Common myeloid progenitor, CD34-positive (primary cell): ENCODE results near the gene GRM4.
"Not testable (repeated sequence)": the region's sequence is repeated elsewhere in the genome, so short reads cannot be mapped to it uniquely, and the experiment has no call there.

Experiments used
- CTCF ChIA-PET: fragments of 350-600 bp; sonication (Branson Sonifier 250); formaldehyde crosslinking; loops from one replicate; lab custom pipeline; 2021; ENCODE audit warnings: antibody characterized with exemption; lab: Charles Lee
- POLR2A ChIA-PET: fragments of 350-600 bp; sonication (Branson Sonifier 250); formaldehyde crosslinking; loops from one replicate; lab custom pipeline; 2021; ENCODE audit warnings: antibody characterized with exemption; lab: Charles Lee
- DNase-seq, 3 donors: peaks; one replicate each; pipeline versions ENCODE4 v3.0.0 to v3.0.0-alpha.2; 2013
- H3K27ac ChIP-seq, 2 experiments: 1 replicate in 1 of 2; 2 replicates in 1 of 2; pipeline ENCODE4 v1.7.0; 2013; ENCODE audit warnings: inconsistent platforms in 2 of 2, low read length in 2 of 2, mild to moderate bottlenecking in 2 of 2, low read depth in 1 of 2, moderate library complexity in 1 of 2; ENCODE audit not compliant: severe bottlenecking in 2 of 2, insufficient read depth in 1 of 2, poor library complexity in 1 of 2
- H3K27me3 ChIP-seq, 5 experiments: replicated peaks in 2 of 5; 1 replicate in 3 of 5; 2 replicates in 2 of 5; pipeline versions ENCODE4 v1.6.1 to v1.7.0; 2013; ENCODE audit warnings: low read length in 4 of 5, mild to moderate bottlenecking in 2 of 5, moderate library complexity in 2 of 5, inconsistent platforms in 1 of 5; ENCODE audit not compliant: insufficient read depth in 5 of 5, control insufficient read depth in 4 of 5
- H3K36me3 ChIP-seq, 4 experiments: 1 replicate in 2 of 4; 2 replicates in 2 of 4; pipeline versions ENCODE4 v1.6.1 to v1.7.0; 2013; ENCODE audit warnings: low read length in 3 of 4, control low read depth in 1 of 4, mild to moderate bottlenecking in 1 of 4; ENCODE audit not compliant: control insufficient read depth in 4 of 4, insufficient read depth in 4 of 4
- H3K4me1 ChIP-seq, 4 experiments: 1 replicate in 3 of 4; 2 replicates in 1 of 4; pipeline versions ENCODE4 v1.6.1 to v1.7.1; 2013; ENCODE audit warnings: low read length in 3 of 4, mild to moderate bottlenecking in 3 of 4, control low read depth in 1 of 4, inconsistent platforms in 1 of 4, moderate library complexity in 1 of 4; ENCODE audit not compliant: control insufficient read depth in 4 of 4, insufficient read depth in 4 of 4; ENCODE audit errors: control extremely low read depth in 1 of 4
- H3K4me3 ChIP-seq, 7 experiments: 1 replicate in 4 of 7; 2 replicates in 3 of 7; pipeline versions ENCODE4 v1.5.1 to v1.7.0; 2013; ENCODE audit warnings: mild to moderate bottlenecking in 7 of 7, low read length in 6 of 7, moderate library complexity in 6 of 7, inconsistent platforms in 2 of 7, low read depth in 2 of 7, control low read depth in 1 of 7; ENCODE audit not compliant: insufficient read depth in 4 of 7, control insufficient read depth in 1 of 7; ENCODE audit errors: extremely low read depth in 1 of 7
- H3K9me3 ChIP-seq, 5 experiments: 1 replicate in 4 of 5; 2 replicates in 1 of 5; pipeline versions ENCODE4 v1.6.1 to v1.7.1; 2013; ENCODE audit warnings: low read length in 4 of 5, mild to moderate bottlenecking in 2 of 5, inconsistent platforms in 1 of 5, low read depth in 1 of 5, moderate library complexity in 1 of 5; ENCODE audit not compliant: control insufficient read depth in 4 of 5, insufficient read depth in 2 of 5; ENCODE audit errors: control extremely low read depth in 1 of 5
- WGBS: methylation state at CpG from one replicate; pipeline ENCODE4 v1.1.5; 2013; ENCODE audit not compliant: insufficient coverage; 5-methylcytosine and 5-hydroxymethylcytosine counted together

GRM4 gene

GRCh38 chr6:34020278-34020677 is 125.6 kb downstream of the GRM4 start:
- no peak for DNase-seq
- Histone ChIP-seq H3K36me3 (no peaks in the 10 kb centered on the region), H3K27ac (no peak overlapping the region), H3K4me3 (no peak overlapping the region), H3K9me3 (peaks cover 0 to 12% (median 4%) of the 10 kb centered on the region in 5 experiments), H3K27me3 (peaks cover 0 to 4% (median 0%) of the 10 kb centered on the region in 5 experiments), H3K4me1 (no peaks in the 10 kb centered on the region)
- WGBS: no CpG with 5 or more reads among the region's 5 CpGs
- ChIA-PET CTCF (no interaction called here), POLR2A (interaction anchor here (0.6 kb wide), 1 partner anchor 82 kb away, joined by 3 read pairs; no protein-coding TSS in a partner anchor)

GRCh38 chr6:34018961-34019606 is 126.8 kb downstream of the GRM4 start:
- Histone ChIP-seq H3K27ac (no peak overlapping the region), H3K4me3 (no peak overlapping the region), H3K36me3 (no peaks in the 10 kb centered on the region), H3K4me1 (no peaks in the 10 kb centered on the region), H3K9me3 (peaks cover 0 to 10% (median 2%) of the 10 kb centered on the region in 5 experiments), H3K27me3 (peaks cover 0 to 3% (median 0%) of the 10 kb centered on the region in 5 experiments)
- no peak for DNase-seq
- ChIA-PET POLR2A (no interaction called here), CTCF (interaction anchor here (2.0 kb wide), 1 partner anchor 8 kb away, joined by 8 read pairs; no protein-coding TSS in a partner anchor)
- WGBS: 95% methylated on average over 4 of the region's 7 CpGs

GRCh38 chr6:34018026-34018425 is 127.9 kb downstream of the GRM4 start:
- ChIA-PET POLR2A (no interaction called here), CTCF (interaction anchor here (2.0 kb wide), 1 partner anchor 9 kb away, joined by 8 read pairs; no protein-coding TSS in a partner anchor)
- no peaks in the 10 kb centered on the region for H3K4me1 ChIP-seq
- H3K27me3 ChIP-seq: peaks cover 0 to 3% (median 0%) of the 10 kb centered on the region in 5 experiments
- no peaks in the 10 kb centered on the region for H3K36me3 ChIP-seq
- H3K27ac ChIP-seq: no peak overlapping the region
- no peak overlapping the region for H3K4me3 ChIP-seq
- 100% methylated on average over 4 of the region's 6 CpGs for WGBS
- DNase-seq: no peak
- peaks cover 0 to 7% (median 0%) of the 10 kb centered on the region in 5 experiments for H3K9me3 ChIP-seq

- no peaks in the 10 kb centered on the region for H3K4me1 ChIP-seq
- H3K27me3 ChIP-seq: no peaks in the 10 kb centered on the region
- peaks cover 0 to 7% (median 0%) of the 10 kb centered on the region in 5 experiments for H3K9me3 ChIP-seq
- no peak for DNase-seq
- H3K36me3 ChIP-seq: no peaks in the 10 kb centered on the region
- POLR2A ChIA-PET: no interaction called here
- H3K27ac ChIP-seq: no peak overlapping the region
- WGBS: 96% methylated on average over 45 of the region's 54 CpGs
- H3K4me3 ChIP-seq: no peak overlapping the region
- CTCF ChIA-PET: interaction anchor here (0.5 to 2.0 kb wide), 3 partner anchors 10 to 258 kb away, joined by 3 to 8 read pairs (median 3); no protein-coding TSS in a partner anchor
Observed at GRCh38 chr6:34017106-34017805, 128.6 kb downstream of the GRM4 start.

GRCh38 chr6:34016573-34016972 is 129.3 kb downstream of the GRM4 start:
- H3K4me3 ChIP-seq, POLR2A ChIA-PET, H3K27me3 ChIP-seq, H3K9me3 ChIP-seq, H3K4me1 ChIP-seq, H3K27ac ChIP-seq, DNase-seq, H3K36me3 ChIP-seq: not testable (repeated sequence)
- CTCF ChIA-PET: interaction anchor here (0.5 to 1.3 kb wide), 2 partner anchors 247 to 257 kb away, joined by 3 read pairs; no protein-coding TSS in a partner anchor
- WGBS: 100% methylated on average over 2 of the region's 3 CpGs

- DNase-seq: peak in 1 of 3 donors; percentile 4
- Histone ChIP-seq H3K4me3 (no peak overlapping the region), H3K36me3 (no peaks in the 10 kb centered on the region), H3K27me3 (peaks cover 0 to 8% (median 0%) of the 10 kb centered on the region in 5 experiments), H3K27ac (no peak overlapping the region), H3K4me1 (no peaks in the 10 kb centered on the region), H3K9me3 (peaks cover 0 to 7% (median 0%) of the 10 kb centered on the region in 5 experiments)
- WGBS: 88% methylated on average over 6 of the region's 6 CpGs
- POLR2A ChIA-PET: no interaction called here
- CTCF ChIA-PET: interaction anchor here (1.3 kb wide), 1 partner anchor 13 kb away, joined by 3 read pairs; no protein-coding TSS in a partner anchor
Observed at GRCh38 chr6:34015586-34015985, 130.3 kb downstream of the GRM4 start.
